Measurements from ENCODE around the gene SIX5. TPM values are rescaled to one million over a fixed set of nuclear protein-coding genes. Genes with fewer than 3 reads are reported as not detected.
"Not testable (repeated sequence)": the region's sequence is repeated elsewhere in the genome, so short reads cannot be mapped to it uniquely, and the experiment has no call there.

Gene SIX5
- total RNA-seq (2014; rRNA removed; shearing (Covaris generic)) = 7.0 and 7.9 TPM in 2 replicates
- 24.7 and 24.9 TPM in 2 replicates for polyA plus RNA-seq (2015; cell fraction: cytosol; rRNA removed)
- 20.4 and 38.8 TPM in 2 replicates for polyA plus RNA-seq (2015; cell fraction: nucleus; rRNA removed)

DNA sequence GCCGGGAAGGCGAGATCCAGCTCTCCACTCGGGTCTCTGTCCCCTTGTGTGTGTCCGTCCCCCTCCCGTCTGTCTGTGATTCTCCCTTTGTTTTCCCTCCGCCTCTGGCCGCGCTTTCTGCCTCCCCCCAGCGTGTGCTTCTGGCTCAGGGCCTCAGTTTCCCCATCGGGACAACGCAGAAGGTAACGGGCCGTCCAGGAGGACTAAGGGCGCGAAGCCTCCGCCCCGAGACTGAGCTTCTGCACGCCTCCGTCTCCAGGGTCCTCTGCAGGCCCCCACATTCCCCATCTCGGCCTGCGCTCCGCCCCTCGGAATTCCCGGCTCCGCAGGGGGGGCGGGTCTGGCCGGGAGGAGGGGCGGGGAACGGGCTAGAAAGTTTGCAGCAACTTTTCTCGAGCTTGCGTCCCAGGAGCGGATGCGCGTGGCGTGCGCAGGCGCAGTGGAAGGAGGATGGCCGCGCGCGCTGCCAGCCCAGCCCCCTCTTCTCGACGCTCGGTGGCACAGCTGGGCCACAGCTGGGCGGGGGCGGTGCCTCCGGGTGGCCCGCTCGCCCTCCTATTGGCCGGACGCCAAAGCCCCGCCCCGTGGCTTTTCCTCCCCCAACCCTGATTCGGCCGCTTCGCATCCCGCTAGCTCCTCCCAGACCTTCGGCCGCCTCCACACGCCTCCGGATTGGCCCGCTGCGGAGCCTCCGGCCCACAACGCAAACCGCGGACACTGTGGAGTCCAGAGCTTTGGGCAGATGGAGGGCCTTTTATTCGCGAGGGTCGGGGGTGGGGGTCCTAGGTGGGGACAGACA, at the start of gene SIX5:
TSS of gene SIX5 (minus strand) at position 269 of the 799 bp plus-strand sequence. CDS start 408 bp downstream, outside the sequence.
- in situ Hi-C loops (cut with HindIII; ENCODE audit: low pct_unique_long_range_greater_than_20kb, low sequenced_read_pairs) = no loop called here
- peak; percentile 97 for DNase-seq (ENCODE audit: low read depth, low spot score)

DNA sequence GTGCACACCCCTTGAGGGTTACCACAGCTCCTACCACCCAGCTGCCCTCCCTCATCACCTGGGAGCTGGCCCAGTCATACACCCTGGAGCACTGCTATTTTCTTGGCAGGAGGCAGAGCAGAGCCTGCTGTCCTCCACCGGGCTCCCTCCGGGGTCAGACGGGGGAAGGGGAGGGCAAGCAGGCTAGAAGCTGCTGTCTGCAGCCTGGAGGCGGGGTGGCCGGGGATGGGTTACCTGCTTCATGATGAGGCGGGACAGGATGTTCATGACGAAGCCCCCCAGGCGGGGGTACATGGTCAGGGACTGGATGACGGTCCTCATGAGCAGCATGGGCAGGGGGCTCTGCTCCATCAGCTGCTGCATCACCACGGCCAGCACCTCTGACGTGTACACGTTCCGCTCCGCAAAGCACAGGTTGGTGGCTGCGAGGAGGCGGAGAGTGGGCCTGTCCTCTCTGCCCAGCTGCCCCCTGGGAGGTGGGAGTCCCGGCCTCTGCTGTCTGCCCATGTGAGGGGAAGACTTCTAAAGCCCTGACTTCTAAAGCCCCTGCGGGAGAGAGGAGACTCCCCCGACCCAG, 48.8 kb upstream of the SIX5 start:
- DNase-seq (ENCODE audit: low read depth, low spot score) = no peak
- in situ Hi-C loops (cut with HindIII; ENCODE audit: low pct_unique_long_range_greater_than_20kb, low sequenced_read_pairs) = no loop called here

DNA sequence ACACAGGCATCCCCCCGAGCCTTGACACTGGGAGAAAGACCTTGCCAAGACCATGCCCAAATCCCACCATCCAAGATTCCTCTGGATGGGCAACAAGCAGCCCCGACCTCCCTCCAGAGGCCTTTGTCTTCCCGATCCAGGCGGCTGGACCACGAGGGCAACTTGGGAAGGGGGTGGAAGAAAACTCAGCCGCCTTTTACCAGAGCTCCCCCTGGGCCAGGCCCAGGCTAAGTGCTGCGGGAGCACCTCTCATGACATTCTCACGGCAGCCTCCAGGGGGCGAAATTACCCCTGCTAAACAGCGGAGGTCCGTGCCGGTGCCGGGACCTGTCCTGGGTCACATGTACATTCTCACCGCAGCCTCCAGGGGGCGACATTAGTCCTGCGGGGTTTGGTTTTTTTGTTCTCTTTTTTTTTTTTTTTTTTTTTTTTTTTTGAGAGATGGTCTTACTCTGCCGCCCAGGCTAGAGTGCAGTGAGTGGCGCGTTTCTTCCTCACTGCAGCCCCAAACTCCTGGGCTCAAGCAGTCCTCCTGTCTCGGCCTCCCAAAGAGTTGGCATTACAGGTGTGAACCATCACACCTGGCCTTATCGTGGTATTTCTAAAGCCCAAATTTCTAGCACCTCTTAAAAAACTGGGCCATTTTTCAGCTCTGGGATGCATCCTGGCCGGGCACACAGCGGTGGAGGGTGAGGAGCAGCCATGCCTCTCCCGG, 48.1 kb upstream of the SIX5 start:
- peak; percentile 93 for DNase-seq (ENCODE audit: low read depth, low spot score)
- in situ Hi-C loops (cut with HindIII; ENCODE audit: low pct_unique_long_range_greater_than_20kb, low sequenced_read_pairs) = no loop called here

DNA sequence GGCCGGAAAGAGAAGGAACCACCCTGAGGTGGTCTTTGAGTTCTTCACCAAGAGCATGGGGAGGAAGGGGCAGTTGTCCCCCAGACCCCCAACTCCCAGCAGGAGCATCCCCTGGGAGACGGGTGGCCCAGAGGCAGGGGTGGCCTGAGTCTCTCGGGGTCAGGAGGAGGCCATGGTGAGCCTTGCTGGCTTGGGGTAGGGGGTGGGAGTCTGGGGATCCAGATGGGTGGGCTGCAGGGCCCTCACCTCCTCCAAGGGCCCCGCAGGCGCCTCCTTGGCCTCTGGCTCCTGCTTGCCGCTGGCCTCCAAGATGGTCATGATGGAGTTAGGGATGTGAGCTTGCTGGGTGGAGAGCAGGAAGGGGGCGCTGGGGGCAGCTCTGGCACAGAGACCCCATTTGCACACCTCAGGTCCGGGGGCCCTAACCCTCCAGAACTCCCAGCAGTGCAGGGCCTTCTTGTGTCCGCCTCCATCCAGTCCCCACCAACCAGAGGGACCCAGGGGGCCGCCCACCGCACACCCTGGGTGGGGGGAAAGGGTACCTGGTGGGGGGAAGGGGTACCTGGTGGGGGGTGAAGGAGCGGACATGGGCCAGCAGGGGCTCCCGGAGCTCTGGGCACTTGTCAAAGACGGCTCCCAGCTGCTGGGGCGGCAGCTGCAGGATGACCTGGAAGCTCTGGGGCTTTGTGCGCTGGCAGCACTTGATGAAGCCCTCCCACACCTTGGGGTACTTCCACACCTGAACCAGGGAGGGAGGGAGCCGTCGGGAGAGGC, 47.4 kb upstream of the SIX5 start:
- in situ Hi-C loops (cut with HindIII; ENCODE audit: low pct_unique_long_range_greater_than_20kb, low sequenced_read_pairs) = no loop called here
- DNase-seq (ENCODE audit: low read depth, low spot score) = no peak

DNA sequence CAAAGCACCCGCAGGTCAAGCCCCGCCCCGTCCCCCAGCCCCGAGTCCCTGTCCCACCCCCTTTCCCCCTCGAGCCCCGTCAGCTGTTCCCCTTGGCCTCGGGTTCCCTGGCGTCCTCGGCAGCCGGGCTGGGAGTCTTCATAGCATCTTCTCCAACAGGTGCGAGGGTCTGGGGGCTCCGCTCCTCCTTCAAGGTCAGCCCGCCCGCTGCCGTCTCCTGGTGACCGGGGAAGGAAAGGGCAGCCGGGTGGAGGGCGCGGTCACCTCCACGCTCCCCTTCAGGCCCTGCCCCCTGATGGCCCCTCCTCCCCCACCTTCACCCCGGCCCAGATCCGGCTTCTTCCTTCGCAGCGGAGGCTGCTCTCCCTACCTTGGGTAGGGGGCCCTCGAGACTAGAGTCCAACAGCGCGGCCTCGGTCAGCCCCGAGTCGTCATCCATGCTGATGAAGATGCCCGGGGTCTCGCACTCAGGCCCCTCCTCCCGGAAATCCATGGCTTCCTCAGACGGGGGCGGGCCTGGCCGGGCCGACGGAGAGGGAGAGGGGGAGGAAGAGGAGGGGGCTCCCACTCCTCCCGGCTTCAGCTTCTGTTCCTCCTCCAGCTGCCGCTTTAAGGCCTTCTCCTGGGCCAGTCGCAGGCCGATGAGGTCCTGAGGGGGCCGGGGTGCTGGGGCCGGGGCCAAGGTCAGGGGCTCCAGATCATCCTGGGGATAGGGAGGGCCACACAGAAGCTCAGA, 46.6 kb upstream of the SIX5 start:
- in situ Hi-C loops (cut with HindIII; ENCODE audit: low pct_unique_long_range_greater_than_20kb, low sequenced_read_pairs) = no loop called here
- no peak for DNase-seq (ENCODE audit: low read depth, low spot score)

DNA sequence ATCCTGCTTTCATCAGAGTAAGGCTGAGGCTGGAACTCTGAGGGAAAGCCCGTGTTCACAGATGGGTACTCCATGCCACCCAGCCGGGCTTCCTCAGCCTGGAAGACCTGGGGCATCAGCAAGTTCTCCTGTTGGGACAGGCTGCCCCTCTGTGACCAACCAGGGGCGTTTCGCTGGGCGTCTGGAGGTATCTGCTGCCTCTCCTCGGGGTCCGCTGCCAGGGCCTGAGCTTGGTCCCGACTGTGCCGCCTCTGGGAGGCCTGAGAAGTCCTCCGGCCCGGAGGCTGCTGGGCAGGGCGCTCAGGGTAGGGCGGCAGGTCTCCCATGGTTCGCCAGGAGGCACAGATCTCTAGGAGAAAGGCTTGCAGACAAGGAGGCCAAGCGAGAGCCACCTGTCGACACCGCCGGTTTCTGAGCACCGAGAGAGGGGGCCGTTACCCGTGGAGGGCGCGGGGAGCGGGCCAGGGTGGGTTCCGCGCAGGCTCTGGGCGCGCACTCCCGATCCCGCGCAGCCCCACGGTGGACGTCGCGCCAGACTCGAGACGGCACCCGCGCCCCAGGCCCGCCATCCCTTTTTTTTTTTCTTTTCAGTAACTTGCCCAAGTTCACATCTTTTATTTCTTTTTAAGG, 45.9 kb upstream of the SIX5 start, which contains the start of gene RSPH6A:
TSS of gene RSPH6A (minus strand) at position 458 of the 630 bp plus-strand sequence. CDS start at position 326, 132 bp downstream.
- in situ Hi-C loops (cut with HindIII; ENCODE audit: low pct_unique_long_range_greater_than_20kb, low sequenced_read_pairs) = no loop called here
- DNase-seq (ENCODE audit: low read depth, low spot score) = no peak

DNA sequence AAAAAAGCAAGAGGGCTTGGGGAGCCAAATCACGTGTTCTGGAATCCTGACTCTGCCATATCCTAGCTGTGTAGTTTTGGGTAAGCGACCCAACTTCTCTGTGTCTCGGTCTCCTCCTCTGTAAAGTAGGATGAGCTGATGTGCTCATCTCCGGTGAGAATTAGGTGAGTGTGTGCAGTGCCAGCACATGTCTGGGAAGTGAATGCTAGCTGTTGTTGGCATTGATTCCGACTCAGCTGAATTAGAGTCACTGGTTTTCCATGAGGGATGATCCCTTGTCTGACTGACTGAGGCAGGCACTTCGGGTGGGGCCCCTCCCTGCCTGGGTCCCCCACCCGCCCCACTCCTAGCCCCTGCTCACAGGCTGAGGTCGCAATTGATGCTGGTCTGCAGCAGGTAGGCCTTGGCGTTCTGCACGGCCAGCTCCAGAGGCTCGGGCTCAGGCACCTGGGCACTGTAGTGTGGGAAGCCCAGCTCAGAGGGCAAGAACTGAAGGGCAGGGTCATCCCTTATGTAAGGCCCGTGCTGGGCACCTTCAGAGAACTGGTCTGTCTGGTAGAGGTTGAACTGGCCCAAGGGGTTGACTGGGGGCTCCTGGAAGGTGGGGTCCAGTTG, 45.2 kb upstream of the SIX5 start:
- in situ Hi-C loops (cut with HindIII; ENCODE audit: low pct_unique_long_range_greater_than_20kb, low sequenced_read_pairs) = no loop called here
- no peak for DNase-seq (ENCODE audit: low read depth, low spot score)

DNA sequence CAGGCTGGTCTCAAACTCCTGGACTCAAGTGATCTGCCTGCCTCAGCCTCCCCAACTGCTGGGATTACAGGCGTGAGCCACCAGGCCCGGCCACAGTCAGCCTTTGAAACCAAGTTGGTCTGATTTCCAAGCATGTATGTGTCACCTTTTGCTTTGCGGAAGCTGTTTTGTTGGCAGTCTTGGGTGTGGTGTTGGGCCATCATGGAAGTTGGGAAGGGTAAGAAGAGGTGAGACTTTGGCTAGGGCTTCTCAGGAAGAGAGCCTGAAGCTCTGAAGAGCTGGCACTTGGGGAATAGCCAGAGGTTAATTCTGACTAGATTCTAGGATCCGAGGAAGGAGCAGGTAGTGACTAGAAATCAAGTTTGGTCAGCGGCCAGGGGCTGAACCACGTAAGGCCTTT, 43.2 kb upstream of the SIX5 start:
- in situ Hi-C loops (cut with HindIII; ENCODE audit: low pct_unique_long_range_greater_than_20kb, low sequenced_read_pairs) = no loop called here
- no peak for DNase-seq (ENCODE audit: low read depth, low spot score)

DNA sequence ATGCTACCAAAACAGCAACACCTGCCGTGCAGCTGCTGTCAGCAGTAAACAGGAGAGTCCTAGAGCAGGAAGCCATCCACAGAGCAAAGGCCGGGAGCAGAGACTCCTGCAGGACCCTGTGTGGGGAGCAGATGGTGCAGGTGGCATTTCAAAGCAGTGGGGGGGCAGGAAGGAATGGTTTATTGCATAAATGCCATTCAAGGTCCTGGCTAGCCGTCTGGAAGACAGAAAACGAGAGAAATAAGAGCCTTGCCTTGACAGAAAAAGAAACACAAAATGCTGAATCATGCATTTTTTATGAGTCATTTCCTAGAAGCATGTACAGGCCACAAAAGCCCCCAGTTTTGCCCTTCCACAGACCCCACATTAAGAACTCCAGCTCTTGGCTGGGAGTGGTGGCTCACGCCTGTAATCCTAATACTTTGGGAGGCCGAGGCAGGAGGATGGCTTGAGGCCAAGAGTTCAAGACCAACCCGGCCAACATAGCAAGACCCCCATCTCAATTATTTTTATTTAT, 40.6 kb upstream of the SIX5 start:
- in situ Hi-C loops (cut with HindIII; ENCODE audit: low pct_unique_long_range_greater_than_20kb, low sequenced_read_pairs) = no loop called here
- no peak for DNase-seq (ENCODE audit: low read depth, low spot score)

DNA sequence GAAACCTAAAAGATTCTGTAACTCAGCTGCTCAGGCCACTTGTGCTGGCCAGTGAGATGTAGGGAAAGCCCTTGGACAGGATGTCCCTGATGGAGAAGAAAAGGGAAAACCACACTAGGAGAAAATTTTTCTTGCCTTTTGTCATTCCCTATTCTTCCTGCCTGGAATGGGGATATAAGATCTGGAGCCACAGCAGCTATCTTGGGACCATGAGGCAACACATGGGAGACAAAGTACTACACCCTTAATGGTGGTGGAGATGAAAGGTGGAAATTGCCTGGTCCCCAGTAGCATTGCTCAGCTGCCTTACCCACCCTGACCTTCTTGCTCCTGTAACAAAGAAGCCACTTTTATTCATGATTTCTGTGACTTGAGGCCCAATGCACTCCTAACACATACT, 36.7 kb upstream of the SIX5 start:
- in situ Hi-C loops (cut with HindIII; ENCODE audit: low pct_unique_long_range_greater_than_20kb, low sequenced_read_pairs) = no loop called here
- DNase-seq (ENCODE audit: low read depth, low spot score) = no peak

DNA sequence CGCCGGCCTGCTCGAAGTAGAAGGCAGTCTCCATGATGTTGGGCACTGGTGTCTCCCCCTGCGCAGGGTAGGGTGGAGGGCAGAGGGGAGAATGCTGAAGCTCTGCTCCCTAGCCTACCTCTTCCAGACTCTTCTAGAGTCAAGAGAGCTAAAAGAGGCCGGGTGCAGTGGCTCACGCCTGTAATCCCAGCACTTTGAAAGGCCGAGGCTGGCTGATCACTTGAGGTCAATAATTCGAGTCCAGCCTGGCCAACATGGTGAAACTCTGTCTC, 35.8 kb upstream of the SIX5 start:
- in situ Hi-C loops (cut with HindIII; ENCODE audit: low pct_unique_long_range_greater_than_20kb, low sequenced_read_pairs) = no loop called here
- DNase-seq (ENCODE audit: low read depth, low spot score) = no peak

DNA sequence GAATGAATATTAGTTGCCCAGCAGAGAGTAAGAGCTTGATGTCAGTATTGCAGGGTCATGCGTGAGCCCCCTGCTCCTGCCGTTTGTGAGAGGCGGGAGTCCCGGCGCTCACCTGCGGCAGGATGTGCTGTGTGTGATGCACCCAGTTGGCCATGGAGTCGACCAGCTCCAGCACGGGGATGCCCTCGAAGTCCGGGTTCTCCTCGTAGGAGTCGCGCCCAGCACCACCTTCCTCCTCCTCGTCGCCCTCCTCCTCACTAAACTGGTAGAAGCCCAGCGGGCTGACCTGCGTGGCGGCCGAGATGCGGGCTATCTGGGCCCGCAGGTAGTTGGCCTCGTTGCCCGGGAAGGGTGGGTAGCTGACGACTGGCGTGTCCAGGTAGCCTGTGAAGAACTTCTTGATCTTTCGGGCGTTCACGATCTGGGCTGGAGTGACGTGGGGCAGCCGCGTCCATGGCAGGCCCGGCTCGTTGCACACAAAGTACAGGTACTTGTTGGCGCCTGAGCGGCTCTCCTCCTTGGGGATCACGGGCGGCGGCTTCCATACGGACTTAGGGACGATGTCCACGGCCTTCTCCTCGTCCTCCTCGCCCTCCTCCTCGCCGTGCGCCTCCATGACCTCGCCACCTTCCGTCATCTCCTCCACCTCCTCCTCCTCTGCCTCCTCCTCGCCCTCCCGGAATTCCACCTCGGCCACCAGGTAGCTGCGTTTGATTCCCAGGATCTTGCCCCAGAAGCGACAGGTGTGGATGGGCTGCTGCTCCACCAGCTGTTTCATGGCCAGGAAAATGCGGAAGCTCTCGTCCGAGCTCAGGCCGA, 35.3 kb upstream of the SIX5 start:
- DNase-seq (ENCODE audit: low read depth, low spot score) = no peak
- in situ Hi-C loops (cut with HindIII; ENCODE audit: low pct_unique_long_range_greater_than_20kb, low sequenced_read_pairs) = no loop called here

DNA sequence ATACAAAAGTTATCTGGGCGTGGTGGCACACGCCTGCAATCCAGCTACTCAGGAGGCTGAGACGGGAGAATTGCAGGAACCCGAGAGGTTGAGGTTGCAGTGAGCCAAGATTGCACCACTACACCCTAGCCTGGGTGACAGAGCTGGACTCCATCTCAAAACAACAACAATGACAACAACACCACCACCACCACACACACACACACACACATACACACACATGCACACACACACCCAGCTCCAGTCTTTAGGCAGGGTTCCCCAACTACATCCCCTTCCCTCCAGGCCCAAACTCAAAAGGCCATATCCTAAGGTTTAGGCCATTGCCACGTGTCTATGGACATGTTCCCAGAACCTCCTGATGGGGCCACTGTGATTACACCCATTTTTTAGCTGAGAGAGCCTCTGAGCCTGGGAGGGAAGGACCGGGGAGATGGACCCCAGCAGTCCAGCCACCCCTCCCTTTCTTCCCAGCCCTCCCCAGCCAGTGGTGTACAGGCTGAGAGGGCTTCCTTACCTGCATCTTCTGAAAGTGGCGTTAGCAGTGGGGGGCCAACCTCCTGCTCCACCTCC, 32.6 kb upstream of the SIX5 start:
- in situ Hi-C loops (cut with HindIII; ENCODE audit: low pct_unique_long_range_greater_than_20kb, low sequenced_read_pairs) = no loop called here
- DNase-seq (ENCODE audit: low read depth, low spot score) = no peak

DNA sequence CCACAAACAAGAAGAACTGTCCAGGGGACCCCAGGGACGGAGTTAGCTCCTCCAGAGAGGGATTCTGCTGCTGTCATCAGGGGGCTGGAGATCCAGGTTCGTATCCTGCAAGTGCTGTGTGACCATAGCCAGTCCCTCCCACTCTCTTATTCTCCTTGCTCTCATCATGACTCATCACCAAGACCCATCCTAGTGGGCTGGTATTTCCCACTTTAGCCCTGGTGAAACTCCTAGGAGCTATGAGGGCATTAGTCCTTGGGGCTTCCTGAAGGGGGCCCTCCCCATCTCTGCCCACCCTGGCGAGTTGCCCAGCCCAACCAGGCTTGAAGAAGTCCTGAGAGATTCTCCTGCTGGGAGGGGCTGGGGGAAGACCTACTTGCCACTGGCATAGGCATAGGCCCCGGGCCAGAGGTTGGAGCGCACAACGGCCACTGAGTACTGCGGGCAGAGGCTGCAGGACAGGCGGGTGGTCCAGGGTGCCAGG, 31.1 kb upstream of the SIX5 start:
- in situ Hi-C loops (cut with HindIII; ENCODE audit: low pct_unique_long_range_greater_than_20kb, low sequenced_read_pairs) = no loop called here

DNA sequence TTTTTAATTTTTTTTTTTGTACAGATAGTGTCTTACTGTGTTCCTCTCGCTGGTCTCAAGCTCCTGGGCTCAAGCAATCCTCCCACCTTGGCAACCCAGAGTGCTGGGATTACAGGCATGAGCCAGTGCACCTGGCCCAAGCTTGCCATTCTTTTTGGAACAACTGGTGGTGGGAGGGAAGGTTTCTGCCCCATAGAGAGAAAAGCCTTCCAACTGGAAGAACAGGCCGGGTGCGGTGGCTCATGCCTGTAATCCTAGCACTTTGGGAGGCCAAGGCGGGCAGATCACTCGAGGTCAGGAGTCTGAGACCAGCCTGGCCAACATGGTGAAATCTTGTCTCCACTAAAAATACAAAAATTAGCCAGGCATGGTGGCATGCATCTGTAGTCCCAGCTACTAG, 30.5 kb upstream of the SIX5 start:
- in situ Hi-C loops (cut with HindIII; ENCODE audit: low pct_unique_long_range_greater_than_20kb, low sequenced_read_pairs); DNase-seq (ENCODE audit: low read depth, low spot score): not testable (repeated sequence)

More for the DNA sequence above, 31.1 kb upstream of the SIX5 start:
- DNase-seq (ENCODE audit: low read depth, low spot score) = no peak

All from SK-MEL-5 (cell line).